Left renal pelvis (tissue), 4 donors: ENCODE data around the gene EFCAB8. TPM values are rescaled to one million over a fixed set of nuclear protein-coding genes. Genes with fewer than 3 reads are reported as not detected.
"Not testable (repeated sequence)": the region's sequence is repeated elsewhere in the genome, so short reads cannot be mapped to it uniquely, and the experiment has no call there.

Source experiments
- DNase-seq, 4 donors: peaks; one replicate each; pipeline ENCODE4 v3.0.0-alpha.2; 2013; ENCODE audit warnings: low read depth in 4 of 4, low spot score in 3 of 4
- polyA plus RNA-seq, 4 donors: library from polyadenylated mRNA; unstranded; fragments of 120-200 nt; gene quantifications; one replicate each; pipeline ENCODE4 v1.2.1, GENCODE V29; 2013; ENCODE audit not compliant: insufficient read length in 4 of 4

The EFCAB8 gene
- polyA plus RNA-seq, 4 donors, result 0.20 to 0.29 (median 0.20) TPM; not detected in 1

DNA sequence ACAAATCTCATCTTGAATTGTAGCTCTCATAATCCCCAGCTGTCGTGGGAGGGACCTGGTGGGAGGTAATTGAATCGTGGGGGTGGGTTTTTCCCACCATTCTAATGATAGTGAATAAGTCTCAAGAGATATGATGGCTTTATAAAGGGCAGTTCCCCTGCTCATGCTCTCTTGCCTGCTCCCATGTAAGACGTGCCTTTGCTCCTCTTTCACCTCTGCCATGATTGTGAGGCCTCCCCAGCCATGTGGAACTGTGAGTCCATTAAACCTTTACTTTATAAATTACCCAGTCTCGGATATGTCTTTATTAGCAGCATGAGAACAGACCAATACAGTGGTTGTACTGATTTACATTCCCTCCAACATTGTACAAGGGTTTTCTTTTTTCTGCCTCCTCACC lies 75.9 kb downstream of the EFCAB8 start:
- no peak for DNase-seq

DNA sequence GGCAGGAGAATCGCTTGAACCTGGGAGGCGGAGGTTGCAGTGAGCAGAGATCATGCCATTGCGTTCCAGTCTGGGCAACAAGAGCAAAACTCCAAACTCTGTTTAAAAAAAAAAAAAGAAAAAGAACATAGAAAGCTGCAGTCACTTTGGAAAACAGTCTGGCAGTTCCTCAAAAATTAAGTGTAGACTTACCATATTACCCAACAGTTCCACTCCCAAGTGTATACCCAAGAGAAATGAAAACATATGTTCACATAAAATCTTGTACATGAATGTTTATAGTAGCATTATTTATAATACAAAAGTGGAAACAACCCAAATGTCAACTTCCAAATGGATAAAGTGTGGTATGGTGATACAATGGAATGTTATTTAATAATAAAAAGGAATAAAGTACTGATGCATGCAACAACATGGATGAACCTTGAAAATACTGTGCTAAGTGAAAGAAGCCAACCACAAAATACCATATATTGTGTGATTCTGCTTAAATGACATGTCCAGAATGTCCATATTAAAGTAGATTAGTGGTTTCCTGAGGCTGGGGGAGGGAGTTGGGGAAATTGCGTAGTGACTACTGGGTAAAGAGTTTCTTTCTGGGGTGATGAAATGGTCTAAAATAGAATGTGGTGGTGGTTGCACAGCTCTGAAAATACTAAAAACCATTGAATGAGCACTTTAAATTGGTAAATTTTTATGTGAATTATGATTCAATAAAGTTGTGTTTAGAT lies 82.6 kb downstream of the EFCAB8 start:
- DNase-seq, result no peak

DNA sequence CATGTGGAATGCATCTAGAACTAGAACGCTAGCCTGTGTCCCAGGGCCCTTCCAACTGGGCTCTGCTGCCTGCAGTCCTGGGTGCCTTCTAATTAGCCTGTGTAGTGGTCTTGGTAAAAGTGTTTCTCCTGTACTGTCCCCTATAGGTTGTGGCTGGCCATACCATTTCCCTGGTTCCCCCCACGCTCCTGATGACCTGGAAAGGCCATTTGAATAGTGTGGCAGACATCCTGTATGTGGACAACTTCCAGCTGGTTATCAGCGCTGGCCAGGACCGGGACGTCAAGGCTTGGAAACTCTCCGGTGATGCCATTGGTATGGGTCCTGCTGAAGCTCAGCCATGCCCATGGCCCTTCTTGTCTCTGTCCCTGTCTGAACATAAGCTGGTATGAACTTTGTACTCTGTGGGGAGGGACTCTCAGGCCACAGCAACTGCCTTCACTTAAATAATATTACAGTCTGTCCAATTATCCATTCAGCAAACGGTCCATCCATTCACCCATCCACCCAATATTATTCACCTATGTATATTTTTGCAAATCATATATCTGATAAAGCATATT lies 84.8 kb downstream of the EFCAB8 start:
- DNase-seq, result no peak

DNA sequence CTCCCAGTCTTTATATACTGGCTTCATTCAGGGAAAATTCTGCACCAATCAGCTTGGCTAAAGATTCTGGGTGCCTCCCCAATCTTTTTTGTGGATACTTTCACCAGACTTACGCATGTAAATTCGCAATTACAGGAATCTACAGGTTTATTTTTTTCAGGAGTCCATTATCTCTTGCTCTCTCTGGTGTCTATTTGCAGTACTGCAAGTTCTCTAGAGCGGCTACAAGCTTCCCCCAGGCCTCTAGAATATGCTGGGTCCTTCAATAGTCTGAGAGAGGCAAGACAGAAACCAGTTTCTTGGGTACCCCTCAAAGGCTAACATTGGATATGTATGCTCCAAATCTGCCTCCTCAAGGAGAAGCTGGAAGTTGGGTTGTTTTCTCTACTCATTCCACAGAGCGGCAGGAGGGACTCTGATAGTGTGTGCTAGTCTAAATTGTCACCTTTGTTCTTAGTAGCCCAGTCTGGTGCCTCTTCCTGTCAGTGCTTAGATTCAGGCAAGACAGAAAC lies 87.0 kb downstream of the EFCAB8 start:
- DNase-seq, result no peak

DNA sequence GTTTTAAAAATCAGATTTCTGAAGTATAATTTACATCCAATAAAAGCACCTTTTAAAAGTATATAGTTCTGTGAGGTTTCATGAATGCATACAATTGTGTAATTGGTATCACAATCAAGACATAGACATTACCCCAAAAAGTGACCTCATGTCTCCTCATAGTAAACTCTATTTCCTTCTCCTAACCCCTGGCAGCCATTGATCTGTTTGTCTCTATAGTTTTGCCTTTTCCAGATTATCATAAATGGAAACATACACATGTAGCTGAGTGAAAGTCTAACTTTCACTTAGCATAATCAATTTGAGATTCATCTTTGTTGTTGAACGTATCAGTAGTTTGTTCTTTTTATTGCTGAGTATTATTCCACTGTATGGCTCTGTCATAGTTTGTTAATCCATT lies 87.9 kb downstream of the EFCAB8 start:
- no peak for DNase-seq

DNA sequence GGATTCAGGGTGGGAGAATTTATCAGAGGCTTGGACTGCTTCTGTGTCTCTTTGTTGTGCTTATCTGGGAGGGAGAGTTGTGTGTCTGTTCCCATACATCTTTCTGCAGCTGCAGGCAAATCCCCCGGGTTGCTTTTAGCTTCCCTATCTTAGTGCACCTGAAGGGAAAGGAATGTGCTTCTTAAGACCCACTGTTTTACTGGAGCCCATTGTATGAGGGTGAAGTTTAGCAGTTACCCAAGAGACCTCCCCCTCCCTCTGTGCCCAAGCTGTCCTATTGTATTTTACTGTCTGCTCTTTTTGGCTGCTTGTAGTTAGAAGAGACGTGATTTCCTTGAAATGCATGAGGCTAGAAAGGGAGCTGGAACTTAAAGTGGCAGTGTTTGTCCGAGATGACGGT lies 91.8 kb downstream of the EFCAB8 start:
- not testable (repeated sequence) for DNase-seq

DNA sequence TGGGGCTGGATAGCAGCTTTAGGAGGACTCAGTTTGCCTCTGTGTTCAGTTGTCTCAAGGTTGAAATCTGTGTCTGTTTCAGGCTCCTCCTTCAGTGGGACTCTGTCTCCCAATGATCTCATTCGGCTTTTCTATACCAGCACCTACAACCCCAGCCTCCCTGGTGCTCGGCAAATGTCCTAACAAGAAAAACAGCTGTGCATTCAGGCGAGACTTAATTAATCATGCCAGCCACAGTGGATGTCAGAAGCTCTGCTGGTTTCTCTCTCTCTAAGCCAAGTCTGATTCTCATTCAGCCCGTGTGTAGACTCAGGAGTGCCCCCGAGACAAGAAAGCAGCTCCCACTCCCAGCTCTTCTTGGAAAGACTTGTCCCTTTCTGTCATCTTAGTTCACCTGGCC lies 98.7 kb downstream of the EFCAB8 start:
- DNase-seq, result no peak

DNA sequence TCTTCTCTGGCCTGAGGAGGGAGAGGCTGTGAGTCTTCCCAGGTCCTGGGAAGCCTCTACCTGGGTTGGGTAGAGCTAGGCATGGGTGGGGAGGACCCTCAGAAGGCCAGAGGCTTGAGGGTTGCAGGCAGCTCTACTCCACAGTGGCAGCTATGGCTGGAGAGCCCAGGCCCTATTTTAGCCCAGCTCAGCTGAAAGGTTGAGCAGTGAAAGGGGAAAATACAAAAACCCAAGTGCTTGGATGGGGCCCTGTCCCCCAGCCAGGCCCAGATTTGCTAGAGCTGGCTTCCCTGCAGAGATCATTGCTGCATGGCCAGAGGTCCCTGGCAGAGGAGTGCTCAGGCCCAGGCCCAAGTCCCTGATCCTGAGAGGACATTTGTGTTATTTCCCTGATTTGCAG lies 99.9 kb downstream of the EFCAB8 start:
- no peak for DNase-seq

DNA sequence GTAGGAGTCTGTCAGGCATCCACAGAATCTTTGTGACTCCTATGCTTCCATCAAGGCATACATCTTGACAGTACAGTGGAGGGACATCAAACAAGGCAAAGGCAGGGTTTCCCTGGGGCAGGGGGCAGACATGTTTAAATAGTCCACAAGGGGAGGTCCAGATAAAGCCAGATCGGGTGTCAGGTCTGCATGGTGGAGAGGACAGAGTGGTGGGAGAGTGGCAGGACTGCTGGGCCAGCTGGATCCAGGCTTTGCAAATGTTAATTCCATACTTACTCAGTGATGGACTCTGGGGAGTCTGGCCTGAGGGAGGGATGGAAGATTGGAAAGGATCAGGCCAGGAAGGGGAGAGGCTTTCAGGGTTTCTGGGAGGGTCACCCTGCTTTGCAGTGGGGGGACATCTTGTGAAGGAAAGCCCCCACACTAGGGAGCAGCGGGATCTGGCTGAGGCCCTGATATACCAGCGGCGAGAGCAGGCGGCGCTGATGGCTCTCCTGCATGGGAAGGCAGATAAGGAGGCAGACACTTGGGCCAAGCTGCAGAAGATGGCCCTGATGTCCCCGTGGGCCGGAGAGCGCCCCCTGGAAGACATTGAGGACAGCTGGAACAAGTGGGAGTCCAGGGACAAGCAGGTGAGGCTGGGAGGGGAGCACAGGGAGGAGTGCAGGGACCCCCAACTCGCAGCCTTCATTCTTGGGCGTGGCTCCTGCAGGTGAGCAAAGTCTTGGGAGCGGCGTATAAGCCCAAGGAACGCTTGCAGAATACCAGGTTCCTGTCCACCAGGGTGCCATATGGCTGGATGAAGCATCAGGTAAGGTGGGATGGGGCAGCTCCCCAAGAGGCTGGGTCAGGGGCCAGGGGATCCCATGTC lies 100.9 kb downstream of the EFCAB8 start:
- no peak for DNase-seq

DNA sequence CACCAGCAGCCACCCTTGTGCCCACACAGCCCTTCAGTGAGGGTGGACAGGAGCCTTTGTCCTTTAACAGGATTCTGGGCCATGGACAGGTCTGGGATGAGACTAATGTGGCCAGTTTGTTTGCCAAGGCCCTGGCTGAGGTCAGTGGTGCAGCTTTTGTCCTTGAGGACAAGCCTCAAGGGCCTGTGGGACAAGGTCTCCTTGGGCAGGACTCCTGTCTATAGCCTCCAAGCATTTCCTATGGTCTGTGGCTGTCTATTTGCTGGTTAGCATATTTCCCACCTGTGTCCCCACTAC lies 101.4 kb downstream of the EFCAB8 start:
- no peak for DNase-seq

DNA sequence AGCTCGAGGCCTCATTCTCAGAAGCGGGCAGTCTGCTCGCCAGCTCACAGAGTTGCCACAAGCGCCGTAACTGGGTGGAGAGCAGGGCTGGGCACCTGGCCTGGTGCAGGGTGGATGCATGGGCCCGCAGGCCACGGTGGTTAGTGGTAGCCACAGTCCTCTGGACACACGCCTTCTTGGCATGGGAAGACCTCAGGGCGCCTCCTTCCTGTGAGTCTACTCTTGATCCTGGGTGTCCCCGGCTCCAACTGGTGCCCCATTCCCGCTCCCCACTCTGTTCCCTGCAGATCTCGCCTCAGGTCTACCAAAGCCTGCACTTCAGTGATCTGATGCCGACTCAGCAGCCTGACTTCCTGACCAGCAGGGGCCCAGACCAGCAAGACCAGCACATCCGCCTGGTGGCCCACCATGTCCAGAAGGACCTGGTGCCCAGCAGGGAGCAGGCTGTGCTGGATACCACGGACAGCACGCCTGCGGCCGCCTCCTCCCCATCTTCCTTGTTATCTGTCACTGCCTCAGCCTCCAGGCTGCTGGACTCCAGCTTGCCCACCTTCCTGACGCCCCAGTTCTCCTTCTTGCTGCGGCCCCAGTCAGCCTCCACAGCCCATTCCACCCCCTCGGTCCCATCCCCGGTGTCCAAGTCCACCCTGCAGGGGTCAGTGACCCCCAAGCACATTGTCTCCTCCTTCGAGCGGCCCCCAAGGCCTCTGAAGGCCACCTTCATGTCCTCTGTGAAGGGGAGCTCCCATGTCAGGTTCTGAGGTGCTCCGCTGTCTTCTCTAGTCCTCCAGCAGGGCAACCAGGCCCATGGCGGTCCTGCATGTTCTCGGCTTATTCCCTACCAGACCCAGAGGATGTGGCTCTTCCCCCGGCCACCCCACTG lies 102.4 kb downstream of the EFCAB8 start:
- no peak for DNase-seq

DNA sequence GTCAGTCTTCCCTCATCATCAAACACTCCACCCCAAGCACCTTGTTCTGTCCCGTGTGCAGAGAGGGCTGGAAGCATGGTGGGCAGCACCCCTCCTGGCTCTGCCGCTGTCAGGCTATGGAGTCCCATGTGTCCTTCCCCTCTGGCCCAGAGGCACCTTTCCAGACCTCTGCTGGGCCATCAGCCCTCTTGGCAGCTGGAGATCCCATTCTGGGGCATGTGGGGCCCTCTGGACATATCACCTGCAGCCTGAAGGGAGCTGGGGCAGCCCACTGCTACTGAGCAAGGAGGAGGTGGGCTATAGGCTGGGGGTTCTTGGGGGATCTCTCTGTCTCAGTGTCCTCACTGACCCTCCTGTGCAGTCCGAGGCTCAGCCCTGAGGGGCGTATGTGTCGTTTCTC lies 103.3 kb downstream of the EFCAB8 start:
- no peak for DNase-seq

DNA sequence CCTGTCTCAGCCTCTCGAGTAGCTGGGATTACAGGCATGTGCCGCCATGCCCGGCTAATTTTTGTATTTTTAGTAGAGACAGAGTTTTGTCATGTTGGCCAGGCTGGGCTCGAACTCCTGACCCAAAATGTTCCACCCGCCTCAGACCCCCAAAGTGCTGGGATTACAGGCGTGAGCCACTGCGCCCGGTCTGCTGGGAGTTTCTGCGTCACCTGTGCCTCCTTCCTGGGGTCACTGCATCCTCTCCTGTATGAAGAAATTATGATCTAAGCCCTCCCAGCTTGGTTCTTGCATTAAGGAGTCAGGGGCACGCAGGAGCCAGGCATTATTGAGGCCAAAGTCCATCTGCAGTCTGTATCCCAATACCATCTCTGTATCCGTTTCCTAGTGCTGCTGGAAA lies 103.9 kb downstream of the EFCAB8 start:
- not testable (repeated sequence) for DNase-seq

DNA sequence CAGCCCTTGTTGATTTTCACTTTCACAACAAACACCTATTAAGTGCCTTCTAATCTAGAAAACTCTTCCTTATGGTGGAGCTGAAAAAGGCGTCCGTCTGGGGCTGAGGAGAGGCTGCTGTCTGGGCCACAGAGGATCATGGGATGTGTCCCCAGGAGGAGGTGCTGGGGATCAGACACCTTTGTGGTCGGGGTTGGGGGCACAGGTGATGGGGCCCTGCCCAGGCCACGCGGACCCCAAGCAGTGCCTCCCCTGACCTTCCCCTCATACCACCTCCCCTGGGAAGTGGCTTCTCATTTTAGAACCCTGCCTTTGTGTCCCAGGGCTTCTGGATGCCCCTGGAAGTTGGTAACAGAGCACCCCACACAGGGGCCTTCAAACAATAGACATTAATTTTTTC lies 104.5 kb downstream of the EFCAB8 start:
- DNase-seq, result no peak

DNA sequence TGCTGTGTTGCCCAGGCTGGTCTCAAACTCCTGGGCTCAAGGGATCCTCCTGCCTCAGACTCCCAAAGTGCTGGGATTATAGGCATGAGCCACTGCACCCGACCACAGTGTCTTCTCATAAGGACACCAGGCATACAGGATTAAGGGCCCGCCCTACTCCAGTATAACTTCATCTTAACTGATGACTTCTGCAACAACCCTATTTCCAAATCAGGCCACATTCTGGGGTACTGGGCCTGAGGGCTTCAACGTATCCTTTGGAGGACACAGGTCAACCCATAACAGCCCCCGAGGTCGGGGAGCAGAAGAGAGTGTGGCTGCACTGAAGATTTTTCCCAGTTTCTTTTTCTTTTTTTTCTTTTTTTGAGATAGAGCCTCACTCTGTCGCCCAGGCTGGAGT lies 105.9 kb downstream of the EFCAB8 start:
- no peak for DNase-seq

DNA sequence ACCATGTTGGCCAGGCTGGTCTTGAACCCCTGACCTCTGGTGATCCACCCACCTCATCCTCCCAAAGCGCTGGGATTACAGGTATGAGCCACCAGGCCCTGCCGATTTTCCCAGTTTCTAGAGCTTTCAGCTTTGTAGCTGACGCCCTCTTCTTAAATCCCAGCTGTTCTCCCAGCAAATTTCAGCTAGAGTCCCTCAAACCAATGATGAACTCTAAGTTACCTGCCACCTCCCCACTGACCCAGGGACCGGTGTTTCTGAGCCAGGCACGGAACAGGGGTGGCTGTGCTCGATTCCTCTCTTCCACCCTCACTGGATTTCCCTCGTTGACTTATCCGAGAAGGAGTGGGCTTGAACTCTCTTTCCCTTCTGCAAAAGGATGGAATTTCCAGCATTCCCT lies 106.4 kb downstream of the EFCAB8 start:
- DNase-seq, result no peak

DNA sequence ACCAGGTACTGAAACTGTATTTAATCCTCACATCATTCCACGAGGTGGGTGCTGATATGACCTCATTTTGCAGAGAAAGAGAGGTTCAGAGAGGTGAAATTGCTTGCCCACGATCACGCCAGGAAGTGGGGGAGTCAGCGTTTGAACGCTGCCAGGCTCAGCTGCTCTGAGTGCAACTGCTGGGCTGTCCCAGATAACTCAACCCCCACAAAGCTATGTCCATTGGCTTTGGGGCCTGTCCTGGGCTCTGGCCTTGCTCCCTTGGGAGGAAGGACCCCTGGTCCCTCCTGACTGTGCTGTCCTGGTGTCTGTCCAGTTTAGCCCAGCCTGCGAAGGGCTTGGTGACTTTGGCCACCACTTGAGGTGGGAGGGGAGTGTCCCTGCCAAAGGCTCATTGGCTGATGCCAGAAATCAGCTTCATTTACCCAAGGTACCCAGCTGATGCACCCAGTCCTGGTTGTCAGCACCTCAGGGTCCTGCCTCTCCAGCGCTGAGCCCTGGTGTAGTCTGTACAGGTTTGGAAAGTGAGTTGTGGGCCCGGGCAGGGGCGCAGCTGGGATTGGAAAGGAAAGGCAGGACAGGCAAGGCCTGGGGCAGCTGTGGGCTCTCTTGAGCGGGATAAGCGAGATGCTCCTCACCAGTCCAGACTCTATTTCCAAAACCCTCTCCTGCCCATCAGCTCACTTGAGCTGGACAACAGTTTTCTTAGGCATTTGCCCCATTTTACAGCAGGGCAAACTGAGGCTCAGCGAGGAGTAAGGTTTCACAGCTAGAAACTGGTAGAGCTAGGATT lies 107.1 kb downstream of the EFCAB8 start:
- DNase-seq, result no peak

DNA sequence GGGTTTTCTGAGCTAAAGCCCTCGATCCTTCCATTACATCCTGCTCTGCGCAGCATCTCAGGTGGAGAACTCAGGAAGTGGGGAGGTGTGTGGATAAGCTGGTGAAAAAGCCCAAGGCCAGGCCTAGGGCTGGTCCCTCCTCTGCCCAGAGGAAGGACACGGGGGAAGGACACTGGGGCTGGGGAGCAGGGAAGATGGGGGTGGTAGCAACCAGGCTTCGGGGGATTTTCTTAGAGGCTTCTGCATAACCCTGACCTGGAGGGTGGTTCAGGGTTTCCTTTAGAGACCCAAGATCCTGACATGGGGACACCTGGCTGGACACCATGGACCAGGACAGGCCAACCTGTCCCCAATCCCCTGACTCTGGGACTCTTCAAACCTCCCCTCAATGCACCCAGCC lies 107.7 kb downstream of the EFCAB8 start:
- DNase-seq, result no peak

DNA sequence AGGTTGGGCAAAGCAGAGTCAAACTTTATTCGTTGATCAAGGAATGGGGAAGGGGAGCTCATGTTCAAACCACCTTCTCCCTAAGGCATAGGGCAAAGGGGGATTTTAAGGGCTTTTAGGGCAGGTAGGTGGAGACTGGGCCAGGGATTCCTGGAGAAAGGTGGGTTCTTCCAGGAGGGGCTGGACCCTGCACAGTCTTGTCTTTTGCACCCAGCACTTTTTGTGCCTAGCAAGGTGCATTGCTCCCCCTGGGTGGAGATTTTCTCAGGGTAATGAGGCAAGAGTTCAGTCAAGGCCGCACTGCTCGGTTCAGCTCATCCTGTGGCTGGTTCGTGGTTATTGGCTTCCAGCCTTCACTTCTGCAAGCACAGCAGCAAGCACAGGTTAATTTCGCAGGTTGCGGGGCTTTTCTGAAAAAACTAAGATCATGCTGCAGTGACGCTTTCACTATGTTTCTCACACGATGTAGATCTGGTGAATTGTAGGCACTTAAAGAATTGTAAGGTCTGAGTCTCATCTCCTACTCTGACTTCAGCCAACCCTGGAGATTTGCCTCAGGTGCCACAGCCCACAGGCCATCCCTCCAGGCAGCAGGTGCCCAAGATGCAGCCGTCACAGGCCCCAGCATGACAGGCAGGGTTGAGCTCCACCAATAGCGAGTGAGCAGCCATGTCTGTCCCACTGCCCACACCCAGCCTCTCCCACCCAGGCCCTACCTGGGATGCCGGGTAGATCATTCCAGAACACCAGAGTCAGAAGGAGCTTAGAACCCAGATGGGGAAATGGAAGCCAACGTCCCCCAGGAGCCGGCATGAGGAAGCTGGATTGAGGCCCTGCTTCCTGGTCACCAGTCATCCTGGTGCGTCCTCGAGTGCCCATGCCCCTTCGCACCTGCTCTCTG lies 108.4 kb downstream of the EFCAB8 start:
- DNase-seq, result no peak
